ENCODE data around the gene C11orf91. TPM values are rescaled to one million over a fixed set of nuclear protein-coding genes. Genes with fewer than 3 reads are reported as not detected.
"Not testable (repeated sequence)": the region's sequence is repeated elsewhere in the genome, so short reads cannot be mapped to it uniquely, and the experiment has no call there.

The C11orf91 gene
- total RNA-seq, 2 experiments from 2014 or later = not detected

DNA sequence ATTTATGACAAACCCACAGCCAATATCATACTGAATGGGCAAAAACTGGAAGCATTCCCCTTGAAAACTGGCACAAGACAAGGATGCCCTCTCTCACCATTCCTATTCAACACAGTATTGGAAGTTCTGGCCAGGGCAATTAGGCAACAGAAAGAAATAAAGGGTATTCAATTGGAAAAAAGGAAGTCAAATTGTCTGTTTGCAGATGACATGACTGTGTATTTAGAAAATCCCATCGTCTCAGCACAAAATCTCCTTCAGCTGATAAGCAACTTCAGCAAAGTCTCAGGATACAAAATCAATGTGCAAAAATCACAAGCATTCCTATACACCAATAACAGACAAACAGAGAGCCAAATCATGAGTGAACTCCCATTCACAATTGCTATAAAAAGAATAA is 26.9 kb upstream of the C11orf91 start:
- H3K4me1 ChIP-seq (ENCODE audit: insufficient read depth, low read length, poor library complexity, severe bottlenecking); H3K36me3 ChIP-seq (ENCODE audit: insufficient read depth, low read length); H2AFZ ChIP-seq (ENCODE audit: low read length); H3K9me2 ChIP-seq (ENCODE audit: insufficient read depth, low read length); CTCF ChIA-PET (ENCODE audit: unreplicated experiment); DNase-seq (ENCODE audit: low spot score); intact Hi-C loops (cut with micrococcal nuclease; ENCODE audit: unreplicated experiment); H3K79me2 ChIP-seq (ENCODE audit: insufficient read depth, low read depth, low read length); H3K9me3 ChIP-seq (ENCODE audit: low read length); H3K27ac ChIP-seq (ENCODE audit: low read depth, low read length, poor library complexity, severe bottlenecking); H4K20me1 ChIP-seq (ENCODE audit: insufficient read depth, low read length); H3K4me2 ChIP-seq (ENCODE audit: low read length); H3K4me3 ChIP-seq (ENCODE audit: low read depth, low read length, poor library complexity, severe bottlenecking): not testable (repeated sequence)
- POLR2A ChIA-PET = interaction anchor here (0.9 kb wide), 1 partner anchor 14 kb away, joined by 3 read pairs; no protein-coding TSS in a partner anchor
- BruUV-seq (replicated peaks) = TSS peak; percentile 27

DNA sequence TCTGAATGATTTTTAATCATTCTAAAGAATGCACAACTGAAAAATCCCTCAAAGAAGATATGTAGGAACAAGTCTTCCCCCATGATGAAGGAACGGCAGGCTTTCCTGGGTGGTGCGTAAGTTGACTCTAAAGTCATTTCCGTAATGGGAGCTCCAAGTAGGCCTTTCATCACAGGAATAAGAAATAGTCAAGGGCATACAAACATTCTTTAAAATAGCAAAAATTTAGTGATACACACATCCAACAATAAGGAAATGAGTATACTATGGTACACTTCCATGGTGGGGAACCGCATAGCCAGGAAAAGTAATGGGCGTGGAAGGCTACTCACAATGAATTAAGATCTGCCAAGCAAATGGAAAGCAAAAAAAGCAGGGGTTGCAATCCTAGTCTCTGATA is 24.9 kb upstream of the C11orf91 start:
- ChIA-PET CTCF (ENCODE audit: unreplicated experiment) (no interaction called here), POLR2A (interaction anchor here (0.8 kb wide), 1 partner anchor 530 kb away, joined by 3 read pairs; no protein-coding TSS in a partner anchor)
- BruUV-seq (replicated peaks) = no TSS peak
- Histone ChIP-seq H3K4me2 (ENCODE audit: low read length) (no peak overlapping the region), H3K36me3 (ENCODE audit: insufficient read depth, low read length) (no peaks in the 10 kb centered on the region), H3K4me3 (ENCODE audit: low read depth, low read length, poor library complexity, severe bottlenecking) (no peak overlapping the region), H3K9me2 (ENCODE audit: insufficient read depth, low read length) (no peaks in the 10 kb centered on the region), H3K4me1 (ENCODE audit: insufficient read depth, low read length, poor library complexity, severe bottlenecking) (no peaks in the 10 kb centered on the region), H3K27ac (ENCODE audit: low read depth, low read length, poor library complexity, severe bottlenecking) (no peak overlapping the region), H2AFZ (ENCODE audit: low read length) (no peak overlapping the region), H3K79me2 (ENCODE audit: insufficient read depth, low read depth, low read length) (no peaks in the 10 kb centered on the region), H3K9me3 (ENCODE audit: low read length) (no peaks in the 10 kb centered on the region), H4K20me1 (ENCODE audit: insufficient read depth, low read length) (no peaks in the 10 kb centered on the region)
- intact Hi-C loops (cut with micrococcal nuclease; ENCODE audit: unreplicated experiment) = no loop called here
- no peak for DNase-seq (ENCODE audit: low spot score)
- TF ChIP-seq, protein P1, sequence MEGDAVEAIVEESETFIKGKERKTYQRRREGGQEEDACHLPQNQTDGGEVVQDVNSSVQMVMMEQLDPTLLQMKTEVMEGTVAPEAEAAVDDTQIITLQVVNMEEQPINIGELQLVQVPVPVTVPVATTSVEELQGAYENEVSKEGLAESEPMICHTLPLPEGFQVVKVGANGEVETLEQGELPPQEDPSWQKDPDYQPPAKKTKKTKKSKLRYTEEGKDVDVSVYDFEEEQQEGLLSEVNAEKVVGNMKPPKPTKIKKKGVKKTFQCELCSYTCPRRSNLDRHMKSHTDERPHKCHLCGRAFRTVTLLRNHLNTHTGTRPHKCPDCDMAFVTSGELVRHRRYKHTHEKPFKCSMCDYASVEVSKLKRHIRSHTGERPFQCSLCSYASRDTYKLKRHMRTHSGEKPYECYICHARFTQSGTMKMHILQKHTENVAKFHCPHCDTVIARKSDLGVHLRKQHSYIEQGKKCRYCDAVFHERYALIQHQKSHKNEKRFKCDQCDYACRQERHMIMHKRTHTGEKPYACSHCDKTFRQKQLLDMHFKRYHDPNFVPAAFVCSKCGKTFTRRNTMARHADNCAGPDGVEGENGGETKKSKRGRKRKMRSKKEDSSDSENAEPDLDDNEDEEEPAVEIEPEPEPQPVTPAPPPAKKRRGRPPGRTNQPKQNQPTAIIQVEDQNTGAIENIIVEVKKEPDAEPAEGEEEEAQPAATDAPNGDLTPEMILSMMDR (conservative IDR thresholded peaks at IDR 0.05; ENCODE audit: low read length) = no peak

DNA sequence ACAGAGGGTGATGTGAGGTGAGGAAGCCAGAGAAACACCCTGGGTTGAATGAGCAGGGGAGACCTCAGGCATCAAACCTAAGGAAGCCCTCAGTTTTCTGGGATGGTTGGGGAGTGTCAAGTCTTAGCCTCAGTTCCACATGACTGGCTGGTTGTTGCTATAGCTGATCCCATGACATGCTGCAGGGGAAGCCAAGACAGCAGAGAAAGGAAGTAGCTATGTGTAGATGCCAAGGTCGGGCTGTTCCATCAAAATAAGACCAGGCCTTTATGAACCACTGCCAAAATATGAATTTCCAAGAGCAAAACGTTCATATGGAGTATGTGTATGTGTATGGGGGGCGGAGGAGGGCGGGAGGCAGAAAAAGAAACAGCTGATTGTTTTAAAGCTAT is 24.0 kb upstream of the C11orf91 start:
- CTCF ChIA-PET (ENCODE audit: unreplicated experiment) = no interaction called here
- POLR2A ChIA-PET = interaction anchor here (0.5 to 1.0 kb wide), 3 partner anchors 33 to 529 kb away, joined by 3 read pairs; no protein-coding TSS in a partner anchor
- no peaks in the 10 kb centered on the region for H4K20me1 ChIP-seq (ENCODE audit: insufficient read depth, low read length)
- H3K27ac ChIP-seq (ENCODE audit: low read depth, low read length, poor library complexity, severe bottlenecking) = no peak overlapping the region
- intact Hi-C loops (cut with micrococcal nuclease; ENCODE audit: unreplicated experiment) = no loop called here
- no peak overlapping the region for H3K4me2 ChIP-seq (ENCODE audit: low read length)
- H3K36me3 ChIP-seq (ENCODE audit: insufficient read depth, low read length) = no peaks in the 10 kb centered on the region
- DNase-seq (ENCODE audit: low spot score) = no peak
- H2AFZ ChIP-seq (ENCODE audit: low read length) = no peak overlapping the region
- H3K4me3 ChIP-seq (ENCODE audit: low read depth, low read length, poor library complexity, severe bottlenecking) = no peak overlapping the region
- H3K9me2 ChIP-seq (ENCODE audit: insufficient read depth, low read length) = no peaks in the 10 kb centered on the region
- H3K4me1 ChIP-seq (ENCODE audit: insufficient read depth, low read length, poor library complexity, severe bottlenecking) = no peaks in the 10 kb centered on the region
- no peaks in the 10 kb centered on the region for H3K9me3 ChIP-seq (ENCODE audit: low read length)
- H3K79me2 ChIP-seq (ENCODE audit: insufficient read depth, low read depth, low read length) = no peaks in the 10 kb centered on the region
- no TSS peak for BruUV-seq (replicated peaks)
- TF ChIP-seq, protein P1 (conservative IDR thresholded peaks at IDR 0.05; ENCODE audit: low read length) = no peak
- TF ChIP-seq EZH2phosphoT487 (IDR thresholded peaks at IDR 0.05; ENCODE audit: borderline replicate concordance, low read depth, low read length) = no peak
